Measurements from ENCODE around the gene CR1L. TPM values are rescaled to one million over a fixed set of nuclear protein-coding genes. Genes with fewer than 3 reads are reported as not detected.
"Not testable (repeated sequence)": the region's sequence is repeated elsewhere in the genome, so short reads cannot be mapped to it uniquely, and the experiment has no call there.

The CR1L gene
- total RNA-seq, 1 donor: under 0.01 TPM

- DNase-seq (ENCODE audit: low read depth in 2 of 3, low spot score in 2 of 3): no peak
These were observed 121.6 kb downstream of the CR1L start for GRCh38 chr1:207766569-207766968.

- not testable (repeated sequence) for DNase-seq (ENCODE audit: low read depth in 2 of 3, low spot score in 2 of 3)
These were observed 125.6 kb downstream of the CR1L start for GRCh38 chr1:207770514-207770913.

Small RNA genes lying within 50 kb of the gene (small RNA-seq; reads per million reads assigned to genes)
- gene RNA5SP534: not detected

Other genes with a start within 250 kb of the CR1L start
- 0.54 TPM for gene CR2, start 190.8 kb upstream of the CR1L start, total RNA-seq
- 7.8 TPM for gene CR1, start 149.0 kb upstream of the CR1L start, total RNA-seq
- 38.5 TPM for gene CD46, start 106.9 kb downstream of the CR1L start, total RNA-seq